HG02840 (cell line): Measurements from ENCODE around the gene EIF5B.
"Not testable (repeated sequence)": the region's sequence is repeated elsewhere in the genome, so short reads cannot be mapped to it uniquely, and the experiment has no call there.

Source experiments
- ATAC-seq: cut with Tn5 transposase; IDR thresholded peaks from one replicate; pipeline ENCODE4 v1.9.1; 2021; ENCODE audit warnings: mild to moderate bottlenecking, moderate library complexity, moderate number of reproducible peaks; ENCODE audit not compliant: unreplicated experiment, low FRiP score

The EIF5B gene

DNA sequence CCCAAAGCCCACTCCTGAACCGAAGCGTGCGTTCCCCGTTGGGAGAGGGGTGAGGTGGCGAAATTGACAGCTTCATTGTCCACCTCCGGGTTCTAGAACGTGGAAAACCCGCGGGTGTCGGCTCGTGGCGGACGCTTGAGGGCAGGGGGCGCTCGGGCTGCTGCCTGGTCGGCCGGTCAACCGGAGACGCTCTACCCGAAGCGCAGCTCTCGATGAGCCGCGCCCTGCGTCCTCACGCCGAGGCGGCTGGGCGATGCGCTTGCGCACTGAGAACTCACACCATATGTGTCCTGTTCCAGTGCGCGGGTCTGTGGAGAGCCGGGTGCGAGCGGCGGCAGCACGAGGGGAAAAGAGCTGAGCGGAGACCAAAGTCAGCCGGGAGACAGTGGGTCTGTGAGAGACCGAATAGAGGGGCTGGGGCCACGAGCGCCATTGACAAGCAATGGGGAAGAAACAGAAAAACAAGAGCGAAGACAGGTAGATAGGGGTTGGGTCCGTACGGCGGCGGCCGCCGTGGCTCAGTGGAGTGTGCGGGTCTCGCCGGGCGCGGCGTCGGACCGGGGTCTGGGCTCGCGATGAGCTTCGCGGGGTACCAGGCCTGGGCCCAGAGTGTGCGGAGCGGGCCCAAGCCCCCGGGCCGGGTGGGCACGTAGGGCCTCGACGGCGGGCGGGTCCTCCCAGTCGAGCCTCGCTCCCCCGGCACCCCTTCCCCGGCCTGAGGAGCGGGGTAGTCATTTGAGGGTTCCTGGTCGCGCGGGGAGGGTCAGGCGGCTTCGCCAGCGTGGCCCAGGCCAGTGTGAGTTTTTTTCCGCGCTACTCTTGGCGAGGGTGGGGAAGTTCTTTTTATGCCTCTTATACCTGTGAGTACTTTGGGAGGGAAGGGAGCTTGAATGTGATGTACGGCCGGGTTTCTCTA is at the start of gene EIF5B:
EIF5B (plus strand) TSS at position 277 of the 916 bp plus-strand sequence; CDS start at position 443, 166 bp downstream.
- ATAC-seq = peak; percentile 55

DNA sequence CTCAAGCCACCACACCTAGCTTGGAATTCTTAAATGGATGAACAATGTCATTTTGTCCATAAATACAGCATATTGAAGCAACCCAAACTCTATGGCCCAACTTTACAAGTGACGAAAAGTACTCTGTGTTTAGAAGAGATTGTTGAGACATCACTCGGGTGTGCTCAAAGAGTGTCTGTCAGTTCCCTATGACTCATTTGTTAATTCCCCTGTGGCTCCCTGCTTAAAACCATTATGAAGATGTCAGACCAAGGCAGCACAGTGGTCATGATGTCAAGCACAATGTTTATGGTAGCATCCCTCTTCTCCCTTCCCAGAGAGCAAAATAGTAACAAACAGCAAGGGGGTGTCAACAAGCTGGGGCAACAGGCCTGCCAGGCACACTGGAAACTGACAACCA is 39.2 kb upstream of the EIF5B start:
- ATAC-seq = no peak

GRCh38 chr2:99299580-99299979 is 37.6 kb upstream of the EIF5B start:
- ATAC-seq = no peak

DNA sequence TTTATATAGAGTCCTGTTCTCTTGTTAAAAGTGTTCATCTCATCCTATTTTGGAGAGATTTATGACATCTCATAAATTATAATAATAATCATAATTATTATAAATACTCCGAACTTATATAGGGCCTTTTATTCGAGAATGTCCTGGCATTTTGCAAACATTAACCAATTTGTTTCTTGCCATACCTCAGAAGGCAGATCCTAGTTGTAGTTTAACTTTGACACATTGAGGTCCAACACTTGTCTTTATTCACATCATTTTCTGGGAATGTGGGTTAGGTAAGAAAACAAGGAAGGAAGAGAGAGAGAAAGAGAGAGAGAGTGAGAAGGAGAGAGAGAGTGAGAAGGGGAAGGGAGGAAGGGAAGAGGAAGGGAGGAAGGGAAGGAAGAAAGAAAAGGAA is 36.1 kb upstream of the EIF5B start, which contains the start of gene LYG1:
LYG1 (minus strand) TSS at position 101 of the 400 bp plus-strand sequence. CDS start 5,527 bp downstream, outside the sequence.
- not testable (repeated sequence) for ATAC-seq

- ATAC-seq = no peak
These were observed 19.9 kb upstream of the EIF5B start for GRCh38 chr2:99317161-99317872.

DNA sequence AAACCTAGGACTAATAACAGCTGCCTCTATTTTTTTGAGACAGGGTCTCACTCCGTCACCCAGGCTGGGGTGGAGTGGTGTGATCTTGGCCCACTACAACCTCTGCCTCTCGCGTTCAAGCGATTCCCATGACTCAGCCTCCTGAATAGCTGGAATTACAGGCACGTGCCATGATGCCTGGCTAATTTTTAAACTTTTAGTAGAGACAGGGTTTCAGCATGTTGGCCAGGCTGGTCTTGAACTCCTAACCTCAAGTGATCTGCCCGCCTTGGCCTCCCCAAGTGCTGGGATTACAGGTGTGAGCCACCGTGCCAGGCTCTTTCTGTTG is 19.4 kb upstream of the EIF5B start:
- ATAC-seq = not testable (repeated sequence)

GRCh38 chr2:99325384-99325783 is 11.8 kb upstream of the EIF5B start:
- ATAC-seq = no peak

GRCh38 chr2:99335911-99336803 is 1.0 kb upstream of the EIF5B start, which contains the start of gene TXNDC9:
Gene TXNDC9 (minus strand): TSS chr2:99336333. CDS start chr2:99333210, 3,123 bp downstream.
- ATAC-seq = peak; percentile 78

GRCh38 chr2:99336804-99337112 is 431 bp upstream of the EIF5B start:
- ATAC-seq = peak; percentile 3

- no peak for ATAC-seq
These were observed 918 bp downstream of the EIF5B start for GRCh38 chr2:99338029-99338585.

DNA sequence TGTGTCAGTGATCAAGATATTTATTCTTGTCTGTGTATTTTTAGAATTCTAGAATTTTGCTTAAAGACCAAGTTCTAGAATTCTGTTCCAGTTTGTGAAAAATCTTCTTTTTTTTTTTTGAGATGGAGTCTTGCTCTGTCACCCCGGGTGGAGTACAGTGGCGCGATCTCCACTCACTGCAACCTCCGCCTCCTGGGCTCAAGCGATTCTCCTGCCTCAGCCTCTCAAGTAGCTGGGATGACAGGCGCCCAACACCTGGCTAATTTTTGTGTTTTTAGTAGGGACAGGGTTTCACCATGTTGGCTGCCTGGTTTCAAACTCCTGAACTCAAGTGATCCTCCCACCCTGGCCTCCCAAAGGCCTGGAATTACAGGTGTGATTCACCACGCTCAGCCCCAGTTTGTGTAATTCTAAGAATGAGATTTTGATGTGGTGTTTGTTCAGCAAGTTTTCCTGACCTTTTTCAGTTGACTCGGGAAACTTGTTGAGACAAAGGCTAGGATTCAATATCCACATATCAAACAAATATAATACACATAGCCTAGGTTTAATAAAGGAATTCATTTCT is 3.6 kb downstream of the EIF5B start:
- ATAC-seq = no peak

DNA sequence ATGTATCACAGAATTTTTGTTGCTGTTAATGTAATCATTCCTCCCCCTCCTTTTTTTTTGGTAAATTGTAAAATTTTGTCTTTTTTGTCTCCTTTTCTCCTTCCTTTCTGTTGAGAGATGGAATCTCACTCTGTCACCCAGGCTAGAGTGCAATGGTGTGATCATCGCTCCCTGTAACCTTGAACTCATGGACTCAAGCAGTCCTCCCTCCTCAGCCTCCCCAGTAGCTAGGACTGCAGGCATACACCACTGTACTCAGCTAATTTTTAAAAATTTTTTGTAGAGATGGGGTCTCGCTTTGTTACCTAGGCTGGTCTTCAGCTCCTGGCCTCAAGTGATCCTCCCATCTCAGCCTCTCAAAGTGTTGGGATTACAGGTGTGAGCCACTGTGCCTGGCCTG is 5.3 kb downstream of the EIF5B start:
- no peak for ATAC-seq

- ATAC-seq = not testable (repeated sequence)
These were observed 8.3 kb downstream of the EIF5B start for GRCh38 chr2:99345446-99345845.

DNA sequence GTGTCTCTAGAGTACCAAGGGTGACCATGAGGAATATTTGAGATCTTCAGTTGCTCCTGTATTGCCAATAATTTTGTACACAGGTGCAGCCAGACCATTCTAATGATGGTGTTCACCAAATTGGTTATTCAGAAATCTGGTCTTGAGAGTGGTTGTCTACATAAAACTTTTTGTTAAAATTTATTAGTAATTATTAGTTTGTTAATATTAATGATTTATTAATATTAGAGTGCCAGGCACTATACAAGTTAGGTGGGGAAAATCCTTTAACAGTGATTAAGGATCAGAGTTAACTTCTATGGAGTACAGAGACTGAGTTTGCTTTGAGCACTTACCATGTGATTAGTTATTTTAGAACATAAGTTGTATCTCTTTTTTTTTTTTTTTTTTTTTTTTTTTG is 9.0 kb downstream of the EIF5B start:
- no peak for ATAC-seq

GRCh38 chr2:99348173-99348572 is 11.0 kb downstream of the EIF5B start:
- peak; percentile 50 for ATAC-seq

DNA sequence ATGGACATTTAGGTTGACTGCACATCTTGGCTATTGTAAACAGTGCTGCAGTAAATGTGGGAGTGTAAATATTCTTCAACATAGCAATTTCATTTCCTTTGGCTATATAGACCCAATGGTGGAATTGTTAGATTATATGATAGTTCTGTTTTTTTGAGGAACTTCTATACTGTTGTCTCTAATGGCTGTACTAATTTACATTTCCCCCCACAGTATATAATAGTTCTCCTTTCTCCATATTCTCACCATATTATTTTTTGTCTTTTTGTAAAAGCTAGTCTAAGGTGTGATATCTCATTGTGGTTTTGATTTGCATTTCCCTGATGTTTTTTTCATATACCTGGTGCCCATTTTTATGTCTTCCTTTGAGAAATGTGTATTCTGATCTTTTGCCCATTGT is 13.0 kb downstream of the EIF5B start:
- no peak for ATAC-seq

DNA sequence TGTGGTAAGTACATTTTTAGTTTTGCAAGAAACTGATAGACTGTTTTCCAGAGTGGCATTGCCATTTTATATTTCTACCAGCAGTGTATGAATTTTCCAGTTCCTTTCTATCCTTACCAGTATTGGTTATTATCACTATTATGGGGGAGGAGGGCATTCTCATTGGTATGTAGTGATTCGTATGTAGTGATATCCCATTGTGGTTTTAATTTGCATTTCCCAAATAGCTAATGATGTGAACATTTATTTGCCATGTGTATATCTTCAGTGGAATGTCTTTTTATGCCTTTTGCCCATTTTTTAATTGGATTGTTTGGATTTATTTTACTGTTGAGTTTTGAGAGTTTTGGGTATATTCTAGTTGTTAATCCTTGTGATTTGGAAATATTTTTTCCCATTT is 16.9 kb downstream of the EIF5B start:
- no peak for ATAC-seq

- ATAC-seq = not testable (repeated sequence)
These were observed 17.6 kb downstream of the EIF5B start for GRCh38 chr2:99354825-99355224.

GRCh38 chr2:99356853-99357252 is 19.7 kb downstream of the EIF5B start:
- no peak for ATAC-seq

DNA sequence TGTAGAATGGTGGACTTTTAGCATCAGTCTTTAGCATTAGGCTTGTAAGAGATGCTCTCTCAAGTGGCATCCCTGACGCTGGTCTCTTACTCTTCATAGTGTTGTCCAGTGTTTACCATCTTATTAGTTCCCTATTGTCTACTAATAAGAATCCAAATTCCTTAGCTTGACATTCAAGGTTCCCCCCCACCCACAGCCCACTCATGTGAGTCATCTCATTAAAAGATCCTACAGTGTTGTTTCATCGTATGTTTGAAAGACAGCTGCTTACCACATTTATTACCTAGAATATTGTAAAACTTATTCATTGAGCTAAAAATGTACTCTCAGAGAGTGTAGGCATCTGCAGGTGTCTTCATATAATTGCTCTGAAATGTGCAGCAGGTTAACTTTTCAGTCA is 28.5 kb downstream of the EIF5B start:
- ATAC-seq = no peak
